Epidermal melanocyte (primary cell): ENCODE data around the gene LBP.
"Not testable (repeated sequence)": the region's sequence is repeated elsewhere in the genome, so short reads cannot be mapped to it uniquely, and the experiment has no call there.

ENCODE experiments used
- DNase-seq: peaks from one replicate; pipeline ENCODE4 v3.0.0; 2011; ENCODE audit warnings: low spot score; ENCODE audit not compliant: insufficient read length

The LBP gene, protein sequence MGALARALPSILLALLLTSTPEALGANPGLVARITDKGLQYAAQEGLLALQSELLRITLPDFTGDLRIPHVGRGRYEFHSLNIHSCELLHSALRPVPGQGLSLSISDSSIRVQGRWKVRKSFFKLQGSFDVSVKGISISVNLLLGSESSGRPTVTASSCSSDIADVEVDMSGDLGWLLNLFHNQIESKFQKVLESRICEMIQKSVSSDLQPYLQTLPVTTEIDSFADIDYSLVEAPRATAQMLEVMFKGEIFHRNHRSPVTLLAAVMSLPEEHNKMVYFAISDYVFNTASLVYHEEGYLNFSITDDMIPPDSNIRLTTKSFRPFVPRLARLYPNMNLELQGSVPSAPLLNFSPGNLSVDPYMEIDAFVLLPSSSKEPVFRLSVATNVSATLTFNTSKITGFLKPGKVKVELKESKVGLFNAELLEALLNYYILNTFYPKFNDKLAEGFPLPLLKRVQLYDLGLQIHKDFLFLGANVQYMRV

DNA sequence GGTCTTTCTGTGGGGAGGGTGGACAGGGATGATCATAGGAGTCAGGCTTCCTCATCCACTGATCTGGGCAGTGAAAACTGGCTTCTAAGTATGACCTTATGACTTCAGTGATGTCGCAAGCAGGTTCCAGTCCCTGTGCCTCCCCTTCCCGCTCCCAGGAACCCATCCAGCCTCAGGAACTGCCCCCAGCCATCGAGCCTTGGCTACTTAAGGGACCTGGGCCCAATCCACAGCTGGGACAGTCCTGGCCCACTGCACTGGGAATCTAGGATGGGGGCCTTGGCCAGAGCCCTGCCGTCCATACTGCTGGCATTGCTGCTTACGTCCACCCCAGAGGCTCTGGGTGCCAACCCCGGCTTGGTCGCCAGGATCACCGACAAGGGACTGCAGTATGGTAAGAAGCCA lies at the start of gene LBP:
Gene LBP, plus strand, starts transcription at position 236 of the 405 bp plus-strand sequence. Its CDS starts 35 bp downstream, at position 271.
- DNase-seq, result no peak

DNA sequence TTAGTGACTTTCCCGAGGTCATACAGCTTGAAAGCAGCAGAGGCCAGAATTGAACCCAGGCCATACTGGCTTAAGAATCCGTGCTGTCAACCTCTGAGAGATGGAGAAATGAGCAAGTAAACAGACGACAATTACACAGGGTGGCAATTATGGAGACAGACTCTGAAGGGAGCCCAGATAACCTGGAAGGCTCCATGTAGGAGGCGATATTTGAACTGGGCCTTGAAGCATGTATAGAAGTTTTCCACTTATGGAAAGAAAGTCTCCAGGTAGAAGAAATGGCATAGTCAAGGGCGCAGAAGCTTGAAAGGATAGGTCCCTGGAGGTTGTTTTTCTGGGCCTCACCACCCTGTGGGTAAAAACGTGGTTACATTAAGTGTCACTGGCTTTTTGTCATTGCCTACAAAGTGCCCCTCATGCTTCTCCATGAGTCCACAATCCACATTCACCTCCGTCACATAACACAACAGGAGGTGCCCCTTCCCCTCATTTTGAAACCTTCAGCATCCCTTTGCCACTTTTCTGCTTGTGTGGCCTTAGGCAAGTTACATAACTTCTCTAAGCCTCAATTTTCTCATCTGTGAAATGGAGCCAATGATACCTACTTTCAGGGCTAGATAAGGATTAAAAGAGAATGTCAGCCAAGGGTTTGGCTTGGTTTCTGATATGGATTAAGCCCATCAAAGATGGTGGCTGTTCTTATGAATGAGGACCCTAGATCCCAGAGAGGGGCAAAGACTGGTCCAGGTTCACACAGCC lies 48.2 kb upstream of the LBP start:
- DNase-seq, result no peak

DNA sequence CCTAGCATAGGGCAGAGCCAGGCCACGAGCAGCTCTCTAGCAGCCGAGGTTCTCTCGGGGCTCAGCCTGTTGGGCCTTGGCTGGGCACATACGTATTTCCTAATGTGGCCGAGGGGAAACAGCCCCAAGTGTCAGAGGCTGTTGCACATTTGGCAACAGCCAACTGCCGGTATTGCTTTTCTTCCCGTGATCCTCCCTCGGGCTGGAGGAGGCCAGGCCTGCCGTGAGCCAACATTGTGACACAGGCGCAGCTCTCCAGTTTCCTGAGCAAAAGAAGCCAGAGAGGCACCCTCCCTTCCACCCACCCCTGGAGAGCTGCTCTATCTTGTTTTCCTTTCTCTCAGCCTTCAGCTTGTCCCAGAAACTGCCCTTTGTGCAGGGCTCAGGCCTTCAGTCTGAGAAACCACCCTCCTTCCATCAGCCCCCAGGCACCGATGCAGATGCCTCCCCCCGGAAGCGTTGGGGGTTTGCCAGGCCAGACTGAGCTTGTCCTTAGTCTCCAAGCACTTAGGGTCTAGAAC lies 47.5 kb upstream of the LBP start:
- DNase-seq, result no peak

DNA sequence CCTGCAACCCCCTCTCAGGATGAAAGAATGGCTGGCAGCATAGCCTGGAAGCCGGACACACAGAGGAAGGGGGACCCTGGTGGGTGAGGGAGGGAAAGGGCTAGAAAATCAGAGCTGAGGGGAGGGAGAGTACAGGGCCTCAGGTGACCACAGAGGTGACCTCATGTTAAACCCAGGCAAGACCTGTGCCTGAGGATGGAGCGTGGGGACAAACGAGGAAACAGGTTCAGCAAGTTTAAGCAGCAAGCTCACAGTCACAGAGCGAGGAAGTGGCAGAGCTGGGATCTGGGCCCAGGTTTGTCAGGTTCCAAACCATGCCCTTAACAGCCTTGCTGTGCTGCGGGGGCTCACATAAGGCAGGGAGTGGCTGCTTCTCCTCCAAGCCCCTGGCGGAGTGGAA lies 46.3 kb upstream of the LBP start:
- no peak for DNase-seq

DNA sequence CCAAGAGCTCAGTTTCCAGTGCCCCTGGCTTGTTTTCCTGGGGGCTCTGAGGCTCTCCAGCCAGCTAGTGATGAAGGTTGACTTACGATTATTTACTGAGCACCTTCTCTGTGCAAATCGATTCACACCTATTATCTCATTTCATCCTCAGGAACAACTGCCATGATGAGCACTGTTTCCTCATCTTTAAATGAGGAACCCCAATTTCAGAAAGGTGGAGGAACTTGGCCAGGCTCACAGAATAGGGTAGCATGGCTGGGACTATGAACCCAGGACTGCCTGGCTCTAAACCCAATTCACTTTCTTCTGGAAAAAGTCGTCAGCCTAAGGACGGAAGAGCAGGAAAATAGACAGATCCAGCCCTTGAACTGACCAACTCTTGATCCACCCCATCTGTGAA lies 45.8 kb upstream of the LBP start:
- DNase-seq, result no peak

DNA sequence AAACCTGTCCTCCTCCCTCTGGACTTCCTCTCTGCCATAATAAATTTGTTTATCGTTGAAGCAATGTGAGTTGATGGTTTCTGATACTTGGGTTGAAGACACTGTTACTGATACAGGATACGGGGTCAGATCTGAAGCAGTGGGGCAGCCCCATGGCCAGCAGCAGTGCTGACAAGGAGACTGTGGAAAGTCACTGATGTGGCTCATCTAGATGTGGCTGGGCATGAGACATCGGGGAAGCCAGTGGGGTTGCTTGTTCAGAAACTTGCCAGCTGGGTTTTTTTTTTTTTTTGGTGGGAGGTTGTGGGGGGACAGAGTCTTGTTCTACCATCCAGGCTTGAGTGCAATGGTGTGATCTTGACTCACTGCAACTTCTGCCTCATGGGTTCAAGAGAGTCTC lies 45.0 kb upstream of the LBP start:
- no peak for DNase-seq

DNA sequence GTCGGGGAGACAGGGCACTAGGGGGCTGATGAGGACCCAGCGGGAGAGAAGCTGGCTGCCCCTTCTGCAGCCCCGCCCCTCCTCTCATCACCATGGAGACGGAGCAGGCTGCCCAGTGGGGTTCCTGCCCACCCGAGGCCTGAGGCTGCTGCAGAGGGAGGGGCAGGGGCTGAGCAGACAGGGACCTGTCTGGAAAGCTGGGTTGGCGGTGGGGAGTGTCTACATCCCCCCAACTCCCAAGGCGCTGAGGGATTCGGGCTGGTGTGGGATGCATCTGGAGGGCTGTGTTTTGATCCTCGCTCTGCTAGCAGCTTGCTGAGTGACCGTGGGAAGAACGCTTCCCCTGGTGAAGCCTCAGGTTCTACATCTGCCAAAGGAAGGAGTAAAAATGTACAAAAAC lies 43.5 kb upstream of the LBP start:
- no peak for DNase-seq

DNA sequence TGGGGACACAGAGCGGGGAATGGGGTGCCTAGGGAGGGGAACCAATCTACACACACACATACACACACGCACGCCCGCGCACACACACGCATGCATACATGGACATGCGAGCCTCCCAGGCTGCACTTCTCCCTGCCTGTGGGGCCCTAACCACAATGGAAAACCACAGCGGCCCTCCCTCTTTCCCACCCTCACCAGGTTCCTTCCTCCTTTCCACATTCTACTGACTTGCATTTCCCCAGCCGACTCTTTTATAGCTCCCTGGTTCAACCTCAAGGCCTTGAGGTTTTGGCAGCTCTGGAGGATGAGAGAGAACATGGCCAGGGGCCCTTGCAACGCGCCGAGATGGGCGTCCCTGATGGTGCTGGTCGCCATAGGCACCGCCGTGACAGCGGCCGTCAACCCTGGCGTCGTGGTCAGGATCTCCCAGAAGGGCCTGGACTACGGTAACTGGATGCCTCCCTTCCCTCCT lies 42.3 kb upstream of the LBP start, which contains the start of gene BPI:
Gene BPI, plus strand, starts transcription at position 249 of the 472 bp plus-strand sequence. Its CDS starts 68 bp downstream, at position 317.
- DNase-seq, result no peak

DNA sequence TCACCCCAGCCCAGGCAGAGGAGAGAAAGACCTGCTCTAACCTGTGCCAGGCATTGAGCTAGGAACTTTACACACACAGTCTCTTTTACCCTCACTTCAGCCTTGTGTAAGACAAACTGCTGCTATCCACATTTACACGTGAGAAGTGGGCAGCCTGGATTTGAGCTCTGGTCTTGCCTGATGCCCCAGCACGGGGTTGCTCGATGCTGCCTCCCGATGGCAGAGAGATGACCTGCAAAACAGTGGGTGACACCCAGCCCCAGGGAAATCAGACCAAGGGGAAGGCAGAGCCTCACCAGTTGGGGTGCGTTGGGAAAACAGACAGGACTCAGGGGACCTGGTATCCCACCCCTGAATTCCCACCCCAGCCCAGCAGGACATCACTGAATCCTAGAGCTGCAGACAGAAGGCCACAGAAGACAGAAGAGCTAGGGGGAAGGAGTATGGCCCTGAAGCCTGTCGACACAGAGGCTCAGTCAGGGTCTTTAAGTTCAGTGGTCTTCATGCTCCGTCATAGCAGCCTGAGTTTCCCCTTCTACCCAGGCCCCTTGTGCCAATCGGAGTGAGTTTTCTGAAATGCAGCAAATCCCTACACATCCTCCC lies 41.3 kb upstream of the LBP start:
- DNase-seq, result no peak

DNA sequence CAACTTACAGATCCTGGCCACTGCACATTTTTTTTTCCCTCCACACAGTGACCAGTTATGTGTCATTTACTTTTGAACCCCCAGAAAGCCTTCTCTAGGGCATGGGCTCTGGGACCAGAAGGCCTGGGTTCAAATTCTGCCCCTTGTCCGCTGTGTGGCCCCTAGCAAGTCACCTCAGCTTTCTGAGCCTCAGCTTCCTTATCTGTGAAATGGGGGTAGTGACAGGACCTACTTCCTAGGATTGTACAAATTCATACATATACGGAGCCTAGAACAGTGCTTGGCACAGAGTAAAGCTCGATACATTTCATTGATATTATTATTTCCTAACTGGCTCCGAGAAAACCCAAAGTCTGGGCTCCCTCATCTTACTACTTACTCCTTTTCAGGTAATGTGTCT lies 40.7 kb upstream of the LBP start:
- no peak for DNase-seq

DNA sequence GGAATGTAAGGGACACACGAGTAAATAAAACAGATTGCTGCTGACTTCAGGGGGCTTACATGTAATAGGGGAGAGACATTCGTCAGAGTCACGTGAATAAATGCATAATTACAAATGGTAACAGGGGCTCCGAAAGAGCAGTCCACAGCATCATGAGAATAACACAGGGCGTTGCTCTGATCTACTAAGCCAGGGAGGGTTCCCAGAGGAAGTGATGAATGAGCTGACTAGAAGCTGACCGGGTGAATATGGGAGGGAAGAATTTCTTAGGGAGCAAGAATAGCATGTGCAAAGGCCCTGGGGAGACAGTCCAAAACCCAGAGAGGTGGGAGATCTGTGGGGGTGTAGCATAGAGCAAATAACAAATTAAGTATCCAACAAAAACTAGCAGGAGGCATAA lies 39.9 kb upstream of the LBP start:
- DNase-seq, result no peak

DNA sequence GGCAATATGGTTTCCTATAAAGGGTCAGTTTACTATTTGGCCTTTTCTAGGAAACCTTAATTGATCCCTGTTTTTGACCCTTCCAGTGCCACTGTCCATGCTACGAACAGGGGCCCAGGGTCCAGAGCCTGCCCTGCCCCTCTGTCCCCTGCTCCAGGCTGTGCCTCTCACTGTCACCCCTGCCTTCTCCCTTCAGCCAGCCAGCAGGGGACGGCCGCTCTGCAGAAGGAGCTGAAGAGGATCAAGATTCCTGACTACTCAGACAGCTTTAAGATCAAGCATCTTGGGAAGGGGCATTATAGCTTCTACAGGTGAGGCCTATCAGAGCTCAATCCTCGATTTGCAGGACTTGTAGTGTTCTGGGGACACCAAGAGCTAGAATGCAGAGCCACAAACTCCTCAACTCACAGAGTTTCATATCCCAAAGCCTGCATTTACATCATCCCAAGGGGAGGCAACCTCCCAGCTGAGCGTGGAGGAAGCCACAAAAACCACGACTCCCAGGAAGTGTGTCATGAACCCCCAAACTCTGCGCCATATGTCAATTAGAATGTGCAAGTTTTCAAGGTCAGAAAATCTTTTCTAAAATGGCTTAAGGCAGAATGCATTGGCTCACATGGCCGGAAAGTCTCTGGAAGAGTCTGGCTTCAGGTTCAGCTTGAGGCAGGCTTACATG lies 38.8 kb upstream of the LBP start:
- DNase-seq, result no peak

DNA sequence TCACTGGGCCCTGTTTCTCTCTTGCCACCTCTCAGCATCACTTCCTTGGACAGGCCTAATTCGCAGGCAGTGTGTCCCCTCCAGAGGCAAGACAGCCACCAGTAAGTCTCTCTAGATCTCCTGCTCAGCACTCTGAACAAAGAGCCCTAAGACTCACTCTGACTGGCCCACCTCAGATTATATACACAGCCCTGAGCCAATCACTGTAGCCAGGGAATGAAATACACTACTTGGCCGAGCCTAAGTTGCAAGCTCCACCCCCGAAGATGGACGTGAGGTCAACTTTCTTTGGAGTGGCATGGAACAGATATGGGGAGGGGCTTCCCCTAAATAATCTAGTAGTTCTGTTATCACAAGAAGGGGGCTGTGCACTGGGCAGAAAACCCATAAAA lies 38.2 kb upstream of the LBP start:
- DNase-seq, result no peak

DNA sequence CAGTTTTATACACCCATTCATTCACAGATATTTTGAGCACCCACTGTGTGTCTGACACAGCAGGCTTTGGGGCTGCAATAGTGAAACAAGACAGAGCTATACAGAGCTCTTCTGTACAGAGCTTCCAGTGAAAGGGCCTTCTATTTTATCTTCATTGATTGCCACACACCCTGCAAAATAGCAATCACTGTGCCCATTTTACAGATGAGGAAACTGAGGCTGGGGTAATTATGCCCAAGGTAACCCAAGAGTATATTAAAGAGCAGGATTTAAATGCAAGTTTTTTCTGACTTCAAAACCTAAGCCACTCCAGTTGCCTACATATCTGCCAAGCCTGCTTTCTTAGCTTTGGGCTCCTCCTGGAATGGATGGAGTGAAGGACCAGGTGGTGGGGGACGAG lies 37.8 kb upstream of the LBP start:
- DNase-seq, result no peak

DNA sequence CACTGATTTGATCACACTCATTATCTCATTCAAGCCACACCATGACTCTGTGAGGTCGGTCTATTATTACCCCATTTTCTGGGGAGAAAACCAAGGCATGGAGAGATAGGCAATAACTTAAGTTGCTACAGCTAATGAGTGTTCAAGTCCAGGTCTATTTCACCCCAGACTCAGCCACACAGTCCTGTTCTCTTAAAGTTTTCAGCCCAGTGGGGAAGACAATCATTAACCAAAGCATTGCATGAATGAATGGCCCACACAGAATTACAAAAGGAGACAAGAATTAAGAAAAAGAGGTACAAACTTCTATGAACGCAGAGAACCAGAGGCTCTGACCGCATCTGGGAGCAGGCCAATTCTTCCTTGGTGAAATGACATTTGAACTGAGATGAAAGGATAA lies 35.2 kb upstream of the LBP start:
- no peak for DNase-seq

DNA sequence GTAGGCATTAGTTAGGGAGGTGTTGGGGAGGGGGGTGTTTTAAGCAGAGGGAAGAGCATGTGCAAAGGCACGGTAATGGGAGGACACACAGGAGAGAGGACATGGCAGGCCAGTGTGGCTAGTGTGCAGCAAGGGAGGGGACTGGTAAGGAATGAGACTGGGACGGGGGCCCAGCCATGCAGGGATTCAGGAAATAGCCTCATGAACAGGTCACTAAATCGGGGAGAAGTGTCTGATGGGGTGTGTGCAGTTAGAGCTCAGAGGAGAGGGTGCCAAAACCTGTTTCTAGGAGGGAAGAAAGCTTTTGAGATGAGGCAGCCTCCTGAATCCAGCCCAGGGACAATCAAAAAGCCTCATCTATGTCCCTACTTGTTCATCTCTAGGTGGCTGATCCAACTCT lies 34.8 kb upstream of the LBP start:
- no peak for DNase-seq

DNA sequence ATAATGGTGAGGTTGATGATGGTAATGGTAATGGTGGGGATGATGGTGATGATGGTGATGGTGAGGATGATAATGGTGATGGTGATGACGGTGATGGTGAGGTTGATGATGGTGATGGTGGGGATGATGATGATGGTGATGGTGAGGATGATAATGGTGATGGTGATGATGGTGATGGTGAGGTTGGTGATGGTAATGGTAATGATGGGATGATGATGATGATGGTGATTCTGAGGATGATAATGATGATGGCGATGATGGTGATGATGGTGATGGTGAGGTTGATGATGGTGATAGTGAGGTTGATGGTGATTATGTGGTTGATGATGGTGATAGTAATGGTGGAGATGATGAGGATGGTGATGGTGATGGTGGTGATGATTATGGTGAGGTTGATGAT lies 32.6 kb upstream of the LBP start:
- no peak for DNase-seq

DNA sequence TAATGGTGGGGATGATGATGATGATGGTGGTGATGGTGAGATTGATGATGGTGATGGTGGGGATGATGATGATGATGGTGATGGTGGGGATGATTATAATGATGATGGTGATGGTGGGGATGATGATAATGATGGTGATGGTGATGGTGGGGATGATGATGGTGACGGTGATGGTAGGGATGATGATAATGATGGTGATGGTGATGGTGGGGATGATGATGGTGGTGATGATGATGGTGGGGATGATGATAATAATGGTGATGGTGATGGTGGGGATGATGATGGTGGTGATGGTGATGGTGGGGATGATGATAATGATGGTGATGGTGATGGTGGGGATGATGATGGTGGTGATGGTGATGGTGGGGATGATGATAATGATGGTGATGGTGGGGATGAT lies 31.9 kb upstream of the LBP start:
- not testable (repeated sequence) for DNase-seq

DNA sequence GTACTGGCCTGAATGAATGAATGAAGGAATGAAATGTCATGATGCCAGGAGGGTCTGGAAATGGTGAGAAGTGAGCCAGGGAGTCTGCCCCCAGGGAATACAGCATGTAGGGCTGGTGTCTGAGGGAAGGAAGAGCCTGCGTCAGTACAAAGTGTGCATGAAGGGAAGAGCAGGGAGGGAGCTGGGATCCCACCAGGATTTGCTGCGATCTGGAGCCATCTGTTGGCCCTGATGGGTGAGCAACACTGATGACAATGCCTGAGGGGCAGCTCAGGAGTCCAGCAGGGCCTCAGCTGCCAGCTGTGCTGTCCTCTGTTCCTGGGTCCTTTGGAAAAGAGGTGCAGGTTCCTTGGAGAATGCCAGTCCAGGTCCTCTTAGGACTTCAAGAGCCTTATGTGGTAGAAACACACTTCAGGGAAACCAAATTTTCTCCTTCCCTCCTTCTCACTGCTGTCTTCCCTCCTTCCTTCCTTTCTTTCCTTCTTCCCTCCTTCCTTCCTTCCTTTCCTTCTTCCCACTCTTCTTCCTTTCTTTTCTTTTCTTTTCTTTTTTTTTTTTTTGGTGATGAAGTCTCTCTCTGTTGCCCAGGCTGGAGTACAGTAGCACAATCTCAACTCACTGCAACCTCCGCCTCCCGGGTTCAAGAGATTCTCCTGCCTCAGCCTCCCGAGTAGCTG lies 30.9 kb upstream of the LBP start:
- no peak for DNase-seq

DNA sequence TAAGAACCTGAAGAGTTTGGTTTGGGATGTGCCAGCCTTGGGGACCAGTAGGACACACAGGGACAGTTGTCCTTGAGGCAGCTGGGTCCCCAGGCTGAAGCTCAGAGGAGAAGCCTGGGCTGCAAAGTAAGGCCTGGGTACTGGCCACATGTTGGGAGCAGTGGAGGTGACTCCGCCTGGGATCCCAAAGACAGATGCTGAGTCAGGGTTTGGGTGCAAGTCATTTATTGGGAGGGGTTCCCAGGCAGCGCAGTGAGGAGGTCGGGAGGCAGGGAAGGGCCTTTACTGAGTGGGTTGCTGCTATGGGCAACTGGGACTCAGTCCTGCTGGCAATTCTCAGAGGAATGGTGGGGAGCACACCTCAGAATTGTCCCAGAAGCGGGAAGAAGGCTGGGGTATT lies 29.9 kb upstream of the LBP start:
- DNase-seq, result no peak

DNA sequence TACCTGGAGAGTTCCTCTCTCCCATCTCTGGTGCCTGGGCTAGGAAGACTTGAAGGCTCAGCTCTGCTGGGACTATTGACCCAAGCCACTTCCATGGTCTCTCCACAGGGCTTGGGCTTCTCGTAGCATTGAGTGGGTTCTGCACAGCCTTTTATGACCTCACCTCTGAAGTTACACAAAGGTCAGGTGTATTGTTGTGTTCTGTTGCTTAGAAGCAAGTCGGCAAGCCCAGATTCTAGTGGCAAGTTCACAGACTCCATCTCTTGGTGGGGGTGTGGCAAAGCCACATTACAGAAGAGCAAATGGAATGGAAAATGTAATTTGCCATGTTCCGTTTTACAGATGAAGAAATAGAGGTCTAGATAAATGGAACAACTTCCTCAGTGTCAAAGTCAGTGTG lies 28.9 kb upstream of the LBP start:
- DNase-seq, result no peak
